HepG2 (cell line): ENCODE results near the gene RAB8A. TPM values are rescaled to one million over a fixed set of nuclear protein-coding genes. Genes with fewer than 3 reads are reported as not detected.

ENCODE experiments used
- BHLHE40 ChIP-seq: IDR thresholded peaks from 2 replicates; pipeline ENCODE4 v1.6.1; 2011; ENCODE audit warnings: low read length, improper control_type of control experiment
- CHCHD3 ChIP-seq: sonication (generic); formaldehyde crosslinking; IDR thresholded peaks from 2 replicates; pipeline ENCODE4 v1.8.0; 2022; ENCODE audit warnings: mild to moderate bottlenecking, missing genetic modification reagents, moderate library complexity
- GATAD1 ChIP-seq: IDR thresholded peaks from 2 replicates; pipeline ENCODE4 v1.6.1; 2016; ENCODE audit warnings: missing genetic modification reagents, missing compliant biosample characterization
- GLI4 ChIP-seq: sonication (generic); formaldehyde crosslinking; IDR thresholded peaks from 2 replicates; pipeline ENCODE4 v1.5.1; 2020; ENCODE audit warnings: missing genetic modification reagents, mild to moderate bottlenecking, moderate library complexity, borderline replicate concordance
- HMGA1 ChIP-seq: sonication (generic); formaldehyde crosslinking; conservative IDR thresholded peaks from 2 replicates; pipeline ENCODE4 v1.4.0; 2020; ENCODE audit warnings: missing genetic modification reagents
- HOXA3 ChIP-seq: sonication (generic); formaldehyde crosslinking; IDR thresholded peaks from 2 replicates; pipeline ENCODE4 v1.5.0; 2020; ENCODE audit warnings: missing genetic modification reagents
- HOXA9 ChIP-seq: sonication (generic); formaldehyde crosslinking; IDR thresholded peaks from 2 replicates; pipeline ENCODE4 v1.8.1; 2022; ENCODE audit warnings: missing genetic modification reagents, mild to moderate bottlenecking, moderate library complexity, borderline replicate concordance
- RFX1 ChIP-seq: fragments of 450-650 bp; IDR thresholded peaks from 2 replicates; pipeline ENCODE4 v1.6.1; 2017
- SOX5 ChIP-seq: IDR thresholded peaks from 2 replicates; pipeline ENCODE4 v1.6.1; 2016; ENCODE audit warnings: borderline replicate concordance
- ZNF337 ChIP-seq: sonication (generic); formaldehyde crosslinking; IDR thresholded peaks from 2 replicates; pipeline ENCODE4 v1.5.1; 2020; ENCODE audit warnings: missing genetic modification reagents, low read depth, mild to moderate bottlenecking, borderline replicate concordance
- ZNF33B ChIP-seq: sonication (generic); formaldehyde crosslinking; IDR thresholded peaks from 2 replicates; pipeline ENCODE4 v1.5.1; 2020; ENCODE audit warnings: mild to moderate bottlenecking, missing genetic modification reagents
- ZNF549 ChIP-seq: sonication (generic); formaldehyde crosslinking; IDR thresholded peaks from 2 replicates; pipeline ENCODE4 v1.5.0; 2020; ENCODE audit warnings: missing genetic modification reagents
- ZNF607 ChIP-seq: sonication (generic); formaldehyde crosslinking; IDR thresholded peaks from 2 replicates; pipeline ENCODE4 v1.5.1; 2020; ENCODE audit warnings: missing genetic modification reagents, mild to moderate bottlenecking, borderline replicate concordance
- ZNF713 ChIP-seq: sonication (generic); formaldehyde crosslinking; IDR thresholded peaks from 2 replicates; pipeline ENCODE4 v1.4.0; 2020; ENCODE audit warnings: mild to moderate bottlenecking, missing genetic modification reagents
- polyA plus RNA-seq, 8 experiments: library from polyadenylated mRNA; depleted of rRNA in 3 of 8; stranded (reverse) in 7 of 8; unstranded in 1 of 8; fragments of >200 nt; fragmentation: Illumina TruSeq in 4 of 8; extraction: Trizol in 4 of 8; gene quantifications; 2 replicates each; pipeline versions ENCODE4 v1.2.1 to v1.2.3, GENCODE V29; 2011 to 2016; ENCODE audit warnings: low read depth in 4 of 8, missing spikeins in 1 of 8, mixed read lengths in 1 of 8; ENCODE audit not compliant: insufficient read depth in 1 of 8
- total RNA-seq, 5 experiments: library from RNA; depleted of rRNA; stranded (reverse); fragments of >200 nt; fragmentation: Illumina TruSeq; extraction: Trizol; gene quantifications; 2 replicates each; pipeline ENCODE4 v1.2.3, GENCODE V29; 2016; ENCODE audit warnings: low read depth in 1 of 5
- TF ChIP-seq, protein P1 (sequence below): sonication (generic); formaldehyde crosslinking; IDR thresholded peaks from 2 replicates; pipeline ENCODE4 v1.4.0; 2020; ENCODE audit warnings: missing genetic modification reagents, borderline replicate concordance
- TF ChIP-seq, protein P2 (sequence below): sonication (generic); formaldehyde crosslinking; IDR thresholded peaks from 2 replicates; pipeline ENCODE4 v1.4.0; 2020; ENCODE audit warnings: missing genetic modification reagents, borderline replicate concordance
- TF ChIP-seq, protein P3 (sequence below): sonication (generic); formaldehyde crosslinking; IDR thresholded peaks from 2 replicates; pipeline ENCODE4 v1.4.0; 2020; ENCODE audit warnings: missing genetic modification reagents
- TF ChIP-seq, protein P4 (sequence below): sonication (generic); formaldehyde crosslinking; IDR thresholded peaks from 2 replicates; pipeline ENCODE4 v1.5.0; 2020; ENCODE audit warnings: missing genetic modification reagents, mild to moderate bottlenecking, borderline replicate concordance
- TF ChIP-seq, protein P5 (sequence below): sonication (generic); formaldehyde crosslinking; IDR thresholded peaks from 2 replicates; pipeline ENCODE4 v1.5.1; 2020; ENCODE audit warnings: mild to moderate bottlenecking, moderate library complexity, missing genetic modification reagents

The RAB8A gene
- total and polyA plus RNA-seq, 2 of the 13 experiments (the other 11 are each of a cell fraction or from before 2014, with no cell fraction given): 36.7 to 45.0 TPM

DNA sequence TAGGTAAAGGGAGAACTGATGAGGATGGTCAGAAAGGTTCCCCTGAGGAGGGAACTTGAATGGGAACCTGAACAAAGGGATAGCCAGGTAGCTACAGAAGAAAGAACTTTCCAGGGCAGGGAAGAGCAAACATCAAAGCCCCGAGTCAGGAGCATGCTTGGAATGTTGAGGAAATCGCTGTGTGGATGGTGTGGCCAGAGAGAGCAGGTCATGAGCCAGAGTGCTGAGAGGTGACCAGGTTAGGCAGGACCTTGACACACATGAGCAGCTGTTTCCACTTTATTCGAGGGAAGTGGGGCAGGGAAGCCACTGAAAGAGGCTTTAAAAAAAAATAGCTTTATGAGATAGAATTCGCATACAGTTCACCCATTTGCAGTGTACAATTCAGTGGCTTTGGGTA, 4.4 kb downstream of the RAB8A start (continued):
- TF ChIP-seq, protein P1, sequence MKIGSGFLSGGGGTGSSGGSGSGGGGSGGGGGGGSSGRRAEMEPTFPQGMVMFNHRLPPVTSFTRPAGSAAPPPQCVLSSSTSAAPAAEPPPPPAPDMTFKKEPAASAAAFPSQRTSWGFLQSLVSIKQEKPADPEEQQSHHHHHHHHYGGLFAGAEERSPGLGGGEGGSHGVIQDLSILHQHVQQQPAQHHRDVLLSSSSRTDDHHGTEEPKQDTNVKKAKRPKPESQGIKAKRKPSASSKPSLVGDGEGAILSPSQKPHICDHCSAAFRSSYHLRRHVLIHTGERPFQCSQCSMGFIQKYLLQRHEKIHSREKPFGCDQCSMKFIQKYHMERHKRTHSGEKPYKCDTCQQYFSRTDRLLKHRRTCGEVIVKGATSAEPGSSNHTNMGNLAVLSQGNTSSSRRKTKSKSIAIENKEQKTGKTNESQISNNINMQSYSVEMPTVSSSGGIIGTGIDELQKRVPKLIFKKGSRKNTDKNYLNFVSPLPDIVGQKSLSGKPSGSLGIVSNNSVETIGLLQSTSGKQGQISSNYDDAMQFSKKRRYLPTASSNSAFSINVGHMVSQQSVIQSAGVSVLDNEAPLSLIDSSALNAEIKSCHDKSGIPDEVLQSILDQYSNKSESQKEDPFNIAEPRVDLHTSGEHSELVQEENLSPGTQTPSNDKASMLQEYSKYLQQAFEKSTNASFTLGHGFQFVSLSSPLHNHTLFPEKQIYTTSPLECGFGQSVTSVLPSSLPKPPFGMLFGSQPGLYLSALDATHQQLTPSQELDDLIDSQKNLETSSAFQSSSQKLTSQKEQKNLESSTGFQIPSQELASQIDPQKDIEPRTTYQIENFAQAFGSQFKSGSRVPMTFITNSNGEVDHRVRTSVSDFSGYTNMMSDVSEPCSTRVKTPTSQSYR (CRISPR knock-in tag): no peak
- no peak for TF ChIP-seq GLI4 (CRISPR knock-in tag)
- TF ChIP-seq, protein P2, sequence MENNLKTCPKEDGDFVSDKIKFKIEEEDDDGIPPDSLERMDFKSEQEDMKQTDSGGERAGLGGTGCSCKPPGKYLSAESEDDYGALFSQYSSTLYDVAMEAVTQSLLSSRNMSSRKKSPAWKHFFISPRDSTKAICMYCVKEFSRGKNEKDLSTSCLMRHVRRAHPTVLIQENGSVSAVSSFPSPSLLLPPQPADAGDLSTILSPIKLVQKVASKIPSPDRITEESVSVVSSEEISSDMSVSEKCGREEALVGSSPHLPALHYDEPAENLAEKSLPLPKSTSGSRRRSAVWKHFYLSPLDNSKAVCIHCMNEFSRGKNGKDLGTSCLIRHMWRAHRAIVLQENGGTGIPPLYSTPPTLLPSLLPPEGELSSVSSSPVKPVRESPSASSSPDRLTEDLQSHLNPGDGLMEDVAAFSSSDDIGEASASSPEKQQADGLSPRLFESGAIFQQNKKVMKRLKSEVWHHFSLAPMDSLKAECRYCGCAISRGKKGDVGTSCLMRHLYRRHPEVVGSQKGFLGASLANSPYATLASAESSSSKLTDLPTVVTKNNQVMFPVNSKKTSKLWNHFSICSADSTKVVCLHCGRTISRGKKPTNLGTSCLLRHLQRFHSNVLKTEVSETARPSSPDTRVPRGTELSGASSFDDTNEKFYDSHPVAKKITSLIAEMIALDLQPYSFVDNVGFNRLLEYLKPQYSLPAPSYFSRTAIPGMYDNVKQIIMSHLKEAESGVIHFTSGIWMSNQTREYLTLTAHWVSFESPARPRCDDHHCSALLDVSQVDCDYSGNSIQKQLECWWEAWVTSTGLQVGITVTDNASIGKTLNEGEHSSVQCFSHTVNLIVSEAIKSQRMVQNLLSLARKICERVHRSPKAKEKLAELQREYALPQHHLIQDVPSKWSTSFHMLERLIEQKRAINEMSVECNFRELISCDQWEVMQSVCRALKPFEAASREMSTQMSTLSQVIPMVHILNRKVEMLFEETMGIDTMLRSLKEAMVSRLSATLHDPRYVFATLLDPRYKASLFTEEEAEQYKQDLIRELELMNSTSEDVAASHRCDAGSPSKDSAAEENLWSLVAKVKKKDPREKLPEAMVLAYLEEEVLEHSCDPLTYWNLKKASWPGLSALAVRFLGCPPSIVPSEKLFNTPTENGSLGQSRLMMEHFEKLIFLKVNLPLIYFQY: no peak
- no peak for TF ChIP-seq GATAD1 (CRISPR knock-in tag)
- no peak for TF ChIP-seq ZNF713 (CRISPR knock-in tag)
- TF ChIP-seq, protein P3, sequence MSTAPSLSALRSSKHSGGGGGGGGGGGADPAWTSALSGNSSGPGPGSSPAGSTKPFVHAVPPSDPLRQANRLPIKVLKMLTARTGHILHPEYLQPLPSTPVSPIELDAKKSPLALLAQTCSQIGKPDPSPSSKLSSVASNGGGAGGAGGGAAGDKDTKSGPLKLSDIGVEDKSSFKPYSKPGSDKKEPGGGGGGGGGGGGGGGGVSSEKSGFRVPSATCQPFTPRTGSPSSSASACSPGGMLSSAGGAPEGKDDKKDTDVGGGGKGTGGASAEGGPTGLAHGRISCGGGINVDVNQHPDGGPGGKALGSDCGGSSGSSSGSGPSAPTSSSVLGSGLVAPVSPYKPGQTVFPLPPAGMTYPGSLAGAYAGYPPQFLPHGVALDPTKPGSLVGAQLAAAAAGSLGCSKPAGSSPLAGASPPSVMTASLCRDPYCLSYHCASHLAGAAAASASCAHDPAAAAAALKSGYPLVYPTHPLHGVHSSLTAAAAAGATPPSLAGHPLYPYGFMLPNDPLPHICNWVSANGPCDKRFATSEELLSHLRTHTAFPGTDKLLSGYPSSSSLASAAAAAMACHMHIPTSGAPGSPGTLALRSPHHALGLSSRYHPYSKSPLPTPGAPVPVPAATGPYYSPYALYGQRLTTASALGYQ (CRISPR knock-in tag): no peak
- peak; percentile 18; the same call in 1 of the 2 replicates for TF ChIP-seq SOX5
- no peak for TF ChIP-seq HOXA9
- 0 out of 2 replicates have a peak, but pooled peaks have one; percentile 7 for TF ChIP-seq BHLHE40
- no peak for TF ChIP-seq ZNF607 (CRISPR knock-in tag)
- TF ChIP-seq HMGA1 (CRISPR knock-in tag): no peak
- no peak for TF ChIP-seq ZNF549
- TF ChIP-seq, protein P4, sequence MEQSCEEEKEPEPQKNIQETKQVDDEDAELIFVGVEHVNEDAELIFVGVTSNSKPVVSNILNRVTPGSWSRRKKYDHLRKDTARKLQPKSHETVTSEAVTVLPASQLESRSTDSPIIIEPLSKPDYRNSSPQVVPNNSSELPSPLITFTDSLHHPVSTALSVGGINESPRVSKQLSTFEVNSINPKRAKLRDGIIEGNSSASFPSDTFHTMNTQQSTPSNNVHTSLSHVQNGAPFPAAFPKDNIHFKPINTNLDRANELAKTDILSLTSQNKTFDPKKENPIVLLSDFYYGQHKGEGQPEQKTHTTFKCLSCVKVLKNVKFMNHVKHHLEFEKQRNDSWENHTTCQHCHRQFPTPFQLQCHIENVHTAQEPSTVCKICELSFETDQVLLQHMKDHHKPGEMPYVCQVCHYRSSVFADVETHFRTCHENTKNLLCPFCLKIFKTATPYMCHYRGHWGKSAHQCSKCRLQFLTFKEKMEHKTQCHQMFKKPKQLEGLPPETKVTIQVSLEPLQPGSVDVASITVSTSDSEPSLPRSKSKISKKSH: no peak
- no peak for TF ChIP-seq ZNF337 (CRISPR knock-in tag)
- TF ChIP-seq HOXA3 (CRISPR knock-in tag): no peak
- TF ChIP-seq RFX1: no peak
- TF ChIP-seq ZNF33B (CRISPR knock-in tag): no peak
- no peak for TF ChIP-seq CHCHD3 (CRISPR knock-in tag)
- TF ChIP-seq, protein P5, sequence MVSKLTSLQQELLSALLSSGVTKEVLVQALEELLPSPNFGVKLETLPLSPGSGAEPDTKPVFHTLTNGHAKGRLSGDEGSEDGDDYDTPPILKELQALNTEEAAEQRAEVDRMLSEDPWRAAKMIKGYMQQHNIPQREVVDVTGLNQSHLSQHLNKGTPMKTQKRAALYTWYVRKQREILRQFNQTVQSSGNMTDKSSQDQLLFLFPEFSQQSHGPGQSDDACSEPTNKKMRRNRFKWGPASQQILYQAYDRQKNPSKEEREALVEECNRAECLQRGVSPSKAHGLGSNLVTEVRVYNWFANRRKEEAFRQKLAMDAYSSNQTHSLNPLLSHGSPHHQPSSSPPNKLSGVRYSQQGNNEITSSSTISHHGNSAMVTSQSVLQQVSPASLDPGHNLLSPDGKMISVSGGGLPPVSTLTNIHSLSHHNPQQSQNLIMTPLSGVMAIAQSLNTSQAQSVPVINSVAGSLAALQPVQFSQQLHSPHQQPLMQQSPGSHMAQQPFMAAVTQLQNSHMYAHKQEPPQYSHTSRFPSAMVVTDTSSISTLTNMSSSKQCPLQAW (CRISPR knock-in tag): no peak
